ENCODE data around the gene PHB1.

The PHB1 gene

GRCh38 chr17:49386373-49386772 is 28.3 kb downstream of the PHB1 start:
- H3K4me3 ChIP-seq = no peak overlapping the region
- no peaks in the 10 kb centered on the region for H3K9me3 ChIP-seq
- peaks cover 0 to 25% of the 10 kb centered on the region in 2 donors for H3K27me3 ChIP-seq
- intact Hi-C loops (cut with DNase I; ENCODE audit: low total_unique reads) = no loop called here
- no peak overlapping the region for H3K27ac ChIP-seq
- peaks cover 0 to 23% (median 0%) of the 10 kb centered on the region in 4 donors for H3K4me1 ChIP-seq
- no peak for DNase-seq
- no peak for TF ChIP-seq CTCF (IDR thresholded peaks at IDR 0.05)
- H3K36me3 ChIP-seq = no peaks in the 10 kb centered on the region

- Histone ChIP-seq H3K36me3 (no peaks in the 10 kb centered on the region), H3K9me3 (no peaks in the 10 kb centered on the region), H3K27ac (no peak overlapping the region), H3K4me3 (no peak overlapping the region), H3K27me3 (peaks cover 0 to 25% of the 10 kb centered on the region in 2 donors), H3K4me1 (peaks cover 0 to 12% (median 0%) of the 10 kb centered on the region in 4 donors)
- intact Hi-C loops (cut with DNase I; ENCODE audit: low total_unique reads) = no loop called here
- no peak for TF ChIP-seq CTCF (IDR thresholded peaks at IDR 0.05)
- no peak for DNase-seq
These were observed 29.7 kb downstream of the PHB1 start for GRCh38 chr17:49384951-49385350.

- Histone ChIP-seq H3K9me3 (no peaks in the 10 kb centered on the region), H3K27ac (no peak overlapping the region), H3K36me3 (no peaks in the 10 kb centered on the region), H3K27me3 (peaks cover 0 to 22% of the 10 kb centered on the region in 2 donors), H3K4me3 (no peak overlapping the region), H3K4me1 (peaks cover 0 to 11% (median 0%) of the 10 kb centered on the region in 4 donors)
- no peak for DNase-seq
- intact Hi-C loops (cut with DNase I; ENCODE audit: low total_unique reads) = no loop called here
- no peak for TF ChIP-seq CTCF (IDR thresholded peaks at IDR 0.05)
These were observed 31.6 kb downstream of the PHB1 start for GRCh38 chr17:49383060-49383459.

GRCh38 chr17:49382556-49382955 is 32.1 kb downstream of the PHB1 start:
- intact Hi-C loops (cut with DNase I; ENCODE audit: low total_unique reads) = no loop called here
- no peak for DNase-seq
- Histone ChIP-seq H3K9me3 (no peaks in the 10 kb centered on the region), H3K36me3 (no peaks in the 10 kb centered on the region), H3K27me3 (peaks cover 0 to 20% of the 10 kb centered on the region in 2 donors), H3K27ac (no peak overlapping the region), H3K4me1 (peaks cover 0 to 11% (median 0%) of the 10 kb centered on the region in 4 donors), H3K4me3 (no peak overlapping the region)
- no peak for TF ChIP-seq CTCF (IDR thresholded peaks at IDR 0.05)

- H3K4me1 ChIP-seq = peaks cover 0 to 11% (median 0%) of the 10 kb centered on the region in 4 donors
- DNase-seq = no peak
- no peak for TF ChIP-seq CTCF (IDR thresholded peaks at IDR 0.05)
- H3K36me3 ChIP-seq = no peaks in the 10 kb centered on the region
- no peak overlapping the region for H3K4me3 ChIP-seq
- intact Hi-C loops (cut with DNase I; ENCODE audit: low total_unique reads) = no loop called here
- H3K9me3 ChIP-seq = no peaks in the 10 kb centered on the region
- no peak overlapping the region for H3K27ac ChIP-seq
- peaks cover 0 to 18% of the 10 kb centered on the region in 2 donors for H3K27me3 ChIP-seq
These were observed 32.9 kb downstream of the PHB1 start for GRCh38 chr17:49381793-49382192.

- peaks cover 0 to 10% (median 0%) of the 10 kb centered on the region in 4 donors for H3K4me1 ChIP-seq
- no peaks in the 10 kb centered on the region for H3K36me3 ChIP-seq
- H3K27ac ChIP-seq = no peak overlapping the region
- no peak overlapping the region for H3K4me3 ChIP-seq
- no peak for TF ChIP-seq CTCF (IDR thresholded peaks at IDR 0.05)
- DNase-seq = no peak
- intact Hi-C loops (cut with DNase I; ENCODE audit: low total_unique reads) = no loop called here
- peaks cover 0 to 11% of the 10 kb centered on the region in 2 donors for H3K27me3 ChIP-seq
- H3K9me3 ChIP-seq = no peaks in the 10 kb centered on the region
These were observed 33.6 kb downstream of the PHB1 start for GRCh38 chr17:49381033-49381432.
